HepG2 (cell line): ENCODE data around the gene MED13L. TPM values are rescaled to one million over a fixed set of nuclear protein-coding genes. Genes with fewer than 3 reads are reported as not detected.

ENCODE experiments used
- ATAC-seq: fragments of 200-7000 bp; cut with Tn5 transposase; 3 replicates; pipeline ENCODE4 v1.9.1; 2020; ENCODE audit warnings: mild to moderate bottlenecking, moderate library complexity
- BruUV-seq: library from RNA; stranded (reverse); fragments of 400-500 nt; replicated peaks from 2 replicates; lab custom pipeline; 2021; lab: Mats Ljungman, UMichigan
- CTCF ChIA-PET: fragments of 300-600 bp; formaldehyde crosslinking; extraction: SDS; loops from one replicate; lab custom pipeline; 2021; ENCODE audit warnings: low total read pairs, inconsistent platforms, low intra/inter-chr PET ratio; lab: Yijun Ruan, JAX
- POLR2A ChIA-PET: fragments of 350-600 bp; sonication (Branson Sonifier 250); formaldehyde crosslinking; loops from one replicate; lab custom pipeline; 2020; ENCODE audit warnings: antibody characterized with exemption, inconsistent platforms; lab: Yijun Ruan, JAX
- DNase-seq: peaks from one replicate; pipeline ENCODE4 v3.0.0-alpha.2; 2015; ENCODE audit warnings: low spot score
- FAIRE-seq: peaks from 3 replicates; lab custom pipeline; 2011; peaks lifted over from hg19 to GRCh38; lab: Jason Lieb, UNC
- H2AFZ ChIP-seq: one replicate; pipeline ENCODE4 v1.6.1; 2011; ENCODE audit warnings: low read length, inconsistent platforms
- H3K27ac ChIP-seq: fragments of 300-600 bp; 3 replicates; pipeline ENCODE4 v1.8.0; 2011; ENCODE audit warnings: mixed run types, mild to moderate bottlenecking, mixed read lengths, low read length, inconsistent platforms; ENCODE audit not compliant: insufficient read depth; ENCODE audit errors: extremely low read length
- H3K27me3 ChIP-seq, 2 experiments: fragments of 200-600 bp in 1 of 2; 2 replicates in 1 of 2; 3 replicates in 1 of 2; pipeline versions ENCODE4 v1.6.0 to v1.8.0; 2011; ENCODE audit warnings: low read length in 2 of 2, mild to moderate bottlenecking in 2 of 2, moderate library complexity in 2 of 2, inconsistent platforms in 1 of 2; ENCODE audit not compliant: insufficient read depth in 2 of 2, control insufficient read depth in 1 of 2
- H3K36me3 ChIP-seq, 2 experiments: fragments of 200-600 bp in 1 of 2; replicated peaks in 1 of 2; 2 replicates in 1 of 2; 3 replicates in 1 of 2; pipeline versions ENCODE4 v1.5.1 to v1.8.0; 2011; ENCODE audit warnings: low read length in 2 of 2, inconsistent platforms in 1 of 2; ENCODE audit not compliant: insufficient read depth in 2 of 2, control insufficient read depth in 1 of 2
- H3K4me1 ChIP-seq: 2 replicates; pipeline ENCODE4 v1.5.1; 2012; ENCODE audit warnings: low read length, inconsistent platforms; ENCODE audit not compliant: insufficient read depth
- H3K4me2 ChIP-seq: 2 replicates; pipeline ENCODE4 v1.6.0; 2011; ENCODE audit warnings: low read depth, low read length, inconsistent platforms
- H3K4me3 ChIP-seq, 3 experiments: fragments of 200-600 bp in 1 of 3; sonication (generic), shearing (Covaris generic) in 1 of 3; replicated peaks in 1 of 3; 2 replicates each; pipeline ENCODE4 v1.5.1; 2011 to 2016; ENCODE audit warnings: low read length in 3 of 3, inconsistent platforms in 2 of 3, low read depth in 2 of 3, mild to moderate bottlenecking in 2 of 3, control low read depth in 1 of 3, mixed read lengths in 1 of 3; ENCODE audit not compliant: insufficient read depth in 1 of 3
- H3K79me2 ChIP-seq: one replicate; pipeline ENCODE4 v1.6.1; 2011; ENCODE audit warnings: low read length, inconsistent platforms; ENCODE audit not compliant: insufficient read depth
- H3K9ac ChIP-seq: 2 replicates; pipeline ENCODE4 v1.6.0; 2011; ENCODE audit warnings: mild to moderate bottlenecking, low read depth, low read length, inconsistent platforms; ENCODE audit not compliant: insufficient read depth
- H3K9me3 ChIP-seq: 2 replicates; pipeline ENCODE4 v1.5.1; 2012; ENCODE audit warnings: mild to moderate bottlenecking, low read length
- H4K20me1 ChIP-seq: 2 replicates; pipeline ENCODE4 v1.6.0; 2011; ENCODE audit warnings: inconsistent platforms, mild to moderate bottlenecking, low read length, moderate library complexity; ENCODE audit not compliant: insufficient read depth
- ARNT2 ChIP-seq: sonication (generic); formaldehyde crosslinking; IDR thresholded peaks from 2 replicates; pipeline ENCODE4 v1.8.0; 2022; ENCODE audit warnings: mild to moderate bottlenecking, low read depth, missing genetic modification reagents, moderate library complexity
- FOXK1 ChIP-seq: sonication (generic); formaldehyde crosslinking; IDR thresholded peaks from 2 replicates; pipeline ENCODE4 v1.4.0; 2020; ENCODE audit warnings: low read depth, missing genetic modification reagents, borderline replicate concordance
- GZF1 ChIP-seq: sonication (generic); formaldehyde crosslinking; IDR thresholded peaks from 2 replicates; pipeline ENCODE4 v1.5.1; 2020; ENCODE audit warnings: mild to moderate bottlenecking, missing genetic modification reagents
- HNRNPL ChIP-seq: fragments of 200-400 bp; formaldehyde crosslinking; IDR thresholded peaks from 2 replicates; pipeline ENCODE4 v1.6.1; 2017; ENCODE audit warnings: mild to moderate bottlenecking, low read depth, low read length
- JDP2 ChIP-seq: sonication (generic); formaldehyde crosslinking; IDR thresholded peaks from 2 replicates; pipeline ENCODE4 v1.8.1; 2022; ENCODE audit warnings: missing genetic modification reagents, borderline replicate concordance
- JUNB ChIP-seq: sonication (generic); formaldehyde crosslinking; IDR thresholded peaks from 2 replicates; pipeline ENCODE4 v1.8.0; 2022; ENCODE audit warnings: missing genetic modification reagents, mild to moderate bottlenecking, borderline replicate concordance
- PRPF4 ChIP-seq: fragments of 200-400 bp; formaldehyde crosslinking; IDR thresholded peaks from 2 replicates; pipeline ENCODE4 v1.6.1; 2016; ENCODE audit warnings: low read length, low read depth; ENCODE audit not compliant: poor library complexity, severe bottlenecking
- THAP11 ChIP-seq: IDR thresholded peaks from 2 replicates; pipeline ENCODE4 v1.6.1; 2016; ENCODE audit warnings: missing biosample characterization, missing genetic modification reagents
- ZBTB14 ChIP-seq: sonication (generic); formaldehyde crosslinking; IDR thresholded peaks from 2 replicates; pipeline ENCODE4 v1.4.0; 2020; ENCODE audit warnings: missing genetic modification reagents
- ZFP41 ChIP-seq: sonication (generic); formaldehyde crosslinking; IDR thresholded peaks from 2 replicates; pipeline ENCODE4 v1.4.0; 2020; ENCODE audit warnings: mild to moderate bottlenecking, missing genetic modification reagents, borderline replicate concordance
- WGBS: methylation state at CpG from one replicate; pipeline ENCODE4 v1.1.6; 2017; ENCODE audit warnings: low lambda C conversion rate; 5-methylcytosine and 5-hydroxymethylcytosine counted together
- in situ Hi-C: cut with HindIII; loops from 2 replicates; pipeline ENCODE4 v1.10.0; 2017; ENCODE audit warnings: low pct_unique_long_range_greater_than_20kb; ENCODE audit not compliant: extremely low pct_ligation_motif_present
- intact Hi-C: fragments of 100-400 bp; cut with micrococcal nuclease; formaldehyde crosslinking; loops from one replicate; pipeline ENCODE4 v1.10.0; 2022; ENCODE audit not compliant: unreplicated experiment
- polyA plus RNA-seq, 8 experiments: library from polyadenylated mRNA; depleted of rRNA in 3 of 8; stranded (reverse) in 7 of 8; unstranded in 1 of 8; fragments of >200 nt; fragmentation: Illumina TruSeq in 4 of 8; extraction: Trizol in 4 of 8; gene quantifications; 2 replicates each; pipeline versions ENCODE4 v1.2.1 to v1.2.3, GENCODE V29; 2011 to 2016; ENCODE audit warnings: low read depth in 4 of 8, missing spikeins in 1 of 8, mixed read lengths in 1 of 8; ENCODE audit not compliant: insufficient read depth in 1 of 8
- total RNA-seq, 5 experiments: library from RNA; depleted of rRNA; stranded (reverse); fragments of >200 nt; fragmentation: Illumina TruSeq; extraction: Trizol; gene quantifications; 2 replicates each; pipeline ENCODE4 v1.2.3, GENCODE V29; 2016; ENCODE audit warnings: low read depth in 1 of 5
- TF ChIP-seq, protein P1 (sequence below): sonication (generic); formaldehyde crosslinking; IDR thresholded peaks from 2 replicates; pipeline ENCODE4 v1.4.0; 2020; ENCODE audit warnings: missing genetic modification reagents, mild to moderate bottlenecking, borderline replicate concordance
- TF ChIP-seq, protein P2 (sequence below): sonication (generic); formaldehyde crosslinking; conservative IDR thresholded peaks from 2 replicates; pipeline ENCODE4 v1.4.0; 2020; ENCODE audit warnings: missing genetic modification reagents
- TF ChIP-seq, protein P3 (sequence below): IDR thresholded peaks from 2 replicates; pipeline ENCODE4 v1.6.1; 2016
- TF ChIP-seq, protein P4 (sequence below): sonication (generic); formaldehyde crosslinking; IDR thresholded peaks from 2 replicates; pipeline ENCODE4 v1.5.0; 2020; ENCODE audit warnings: missing genetic modification reagents

MED13L gene
- total and polyA plus RNA-seq, 2 of the 13 experiments (the other 11 are each of a cell fraction or from before 2014, with no cell fraction given), result 24.8 to 38.9 TPM

DNA sequence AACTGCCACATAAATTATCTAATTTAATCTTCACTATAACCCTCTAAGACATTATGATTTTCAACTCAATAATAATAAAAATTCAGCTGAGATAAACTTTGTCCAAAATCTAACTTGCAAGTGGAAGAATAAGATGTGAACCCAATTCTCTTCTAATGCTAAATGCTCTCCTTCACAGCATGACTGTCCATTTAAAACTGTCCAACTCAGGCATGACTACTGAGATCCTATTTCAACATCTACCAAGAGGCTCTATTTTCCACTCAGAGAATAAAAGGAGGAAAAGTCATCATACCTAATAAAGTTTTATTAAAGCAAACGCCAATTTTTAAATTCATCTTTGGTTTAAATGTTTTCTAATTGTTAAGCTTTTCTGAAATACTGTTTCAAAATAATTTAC, 183.6 kb downstream of the MED13L start (continued):
- TF ChIP-seq, protein P1, sequence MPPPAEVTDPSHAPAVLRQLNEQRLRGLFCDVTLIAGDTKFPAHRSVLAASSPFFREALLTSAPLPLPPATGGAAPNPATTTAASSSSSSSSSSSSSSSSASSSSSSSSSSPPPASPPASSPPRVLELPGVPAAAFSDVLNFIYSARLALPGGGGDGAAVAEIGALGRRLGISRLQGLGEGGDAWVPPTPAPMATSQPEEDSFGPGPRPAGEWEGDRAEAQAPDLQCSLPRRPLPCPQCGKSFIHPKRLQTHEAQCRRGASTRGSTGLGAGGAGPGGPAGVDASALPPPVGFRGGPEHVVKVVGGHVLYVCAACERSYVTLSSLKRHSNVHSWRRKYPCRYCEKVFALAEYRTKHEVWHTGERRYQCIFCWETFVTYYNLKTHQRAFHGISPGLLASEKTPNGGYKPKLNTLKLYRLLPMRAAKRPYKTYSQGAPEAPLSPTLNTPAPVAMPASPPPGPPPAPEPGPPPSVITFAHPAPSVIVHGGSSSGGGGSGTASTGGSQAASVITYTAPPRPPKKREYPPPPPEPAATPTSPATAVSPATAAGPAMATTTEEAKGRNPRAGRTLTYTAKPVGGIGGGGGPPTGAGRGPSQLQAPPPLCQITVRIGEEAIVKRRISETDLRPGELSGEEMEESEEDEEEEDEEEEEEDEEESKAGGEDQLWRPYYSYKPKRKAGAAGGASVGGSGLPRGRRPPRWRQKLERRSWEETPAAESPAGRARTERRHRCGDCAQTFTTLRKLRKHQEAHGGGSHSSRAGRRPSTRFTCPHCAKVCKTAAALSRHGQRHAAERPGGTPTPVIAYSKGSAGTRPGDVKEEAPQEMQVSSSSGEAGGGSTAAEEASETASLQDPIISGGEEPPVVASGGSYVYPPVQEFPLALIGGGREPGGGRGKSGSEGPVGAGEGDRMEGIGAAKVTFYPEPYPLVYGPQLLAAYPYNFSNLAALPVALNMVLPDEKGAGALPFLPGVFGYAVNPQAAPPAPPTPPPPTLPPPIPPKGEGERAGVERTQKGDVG (CRISPR knock-in tag), result no peak
- TF ChIP-seq, protein P2, sequence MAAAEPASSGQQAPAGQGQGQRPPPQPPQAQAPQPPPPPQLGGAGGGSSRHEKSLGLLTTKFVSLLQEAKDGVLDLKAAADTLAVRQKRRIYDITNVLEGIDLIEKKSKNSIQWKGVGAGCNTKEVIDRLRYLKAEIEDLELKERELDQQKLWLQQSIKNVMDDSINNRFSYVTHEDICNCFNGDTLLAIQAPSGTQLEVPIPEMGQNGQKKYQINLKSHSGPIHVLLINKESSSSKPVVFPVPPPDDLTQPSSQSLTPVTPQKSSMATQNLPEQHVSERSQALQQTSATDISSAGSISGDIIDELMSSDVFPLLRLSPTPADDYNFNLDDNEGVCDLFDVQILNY (CRISPR knock-in tag), result no peak

DNA sequence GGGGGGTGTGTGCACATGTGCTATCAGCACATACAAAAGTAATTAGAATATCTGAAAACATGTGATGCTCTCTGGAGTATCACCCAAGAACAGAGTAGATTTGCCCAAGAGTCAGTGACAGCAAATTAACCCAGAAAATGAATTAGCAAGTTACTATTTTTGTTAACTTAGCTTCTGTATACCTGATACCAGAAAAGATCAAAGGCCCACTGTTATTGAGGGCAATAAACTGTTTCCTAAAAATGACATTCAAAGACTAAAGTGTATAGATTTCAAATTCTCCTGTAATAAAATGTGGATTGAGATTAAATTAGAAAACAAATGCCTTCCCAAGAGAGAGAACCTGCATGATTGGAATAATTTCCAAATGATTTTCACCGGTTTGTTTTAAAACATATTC, 184.7 kb downstream of the MED13L start:
- Histone ChIP-seq H3K4me3 (no peak overlapping the region), H3K9ac (no peak overlapping the region), H4K20me1 (no peaks in the 10 kb centered on the region), H3K79me2 (no peaks in the 10 kb centered on the region), H3K4me1 (peaks cover 23% of the 10 kb centered on the region), H3K27me3 (no peaks in the 10 kb centered on the region), H3K27ac (no peak overlapping the region), H2AFZ (no peak overlapping the region), H3K9me3 (no peaks in the 10 kb centered on the region), H3K4me2 (no peak overlapping the region), H3K36me3 (no peaks in the 10 kb centered on the region; a peak in 1 of 5 replicates)
- no TSS peak for BruUV-seq
- in situ Hi-C loops (no loop called here), intact Hi-C loops (no loop called here)
- TF ChIP-seq ZBTB14 (CRISPR knock-in tag) (no peak), THAP11 (CRISPR knock-in tag) (no peak), ZFP41 (no peak), GZF1 (CRISPR knock-in tag) (no peak), PRPF4 (no peak), FOXK1 (no peak), ARNT2 (no peak), HNRNPL (no peak), JUNB (CRISPR knock-in tag) (no peak), JDP2 (no peak)
- TF ChIP-seq, protein P3, sequence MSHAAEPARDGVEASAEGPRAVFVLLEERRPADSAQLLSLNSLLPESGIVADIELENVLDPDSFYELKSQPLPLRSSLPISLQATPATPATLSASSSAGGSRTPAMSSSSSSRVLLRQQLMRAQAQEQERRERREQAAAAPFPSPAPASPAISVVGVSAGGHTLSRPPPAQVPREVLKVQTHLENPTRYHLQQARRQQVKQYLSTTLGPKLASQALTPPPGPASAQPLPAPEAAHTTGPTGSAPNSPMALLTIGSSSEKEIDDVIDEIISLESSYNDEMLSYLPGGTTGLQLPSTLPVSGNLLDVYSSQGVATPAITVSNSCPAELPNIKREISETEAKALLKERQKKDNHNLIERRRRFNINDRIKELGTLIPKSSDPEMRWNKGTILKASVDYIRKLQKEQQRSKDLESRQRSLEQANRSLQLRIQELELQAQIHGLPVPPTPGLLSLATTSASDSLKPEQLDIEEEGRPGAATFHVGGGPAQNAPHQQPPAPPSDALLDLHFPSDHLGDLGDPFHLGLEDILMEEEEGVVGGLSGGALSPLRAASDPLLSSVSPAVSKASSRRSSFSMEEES (CRISPR knock-in tag), result no peak
- TF ChIP-seq, protein P4, sequence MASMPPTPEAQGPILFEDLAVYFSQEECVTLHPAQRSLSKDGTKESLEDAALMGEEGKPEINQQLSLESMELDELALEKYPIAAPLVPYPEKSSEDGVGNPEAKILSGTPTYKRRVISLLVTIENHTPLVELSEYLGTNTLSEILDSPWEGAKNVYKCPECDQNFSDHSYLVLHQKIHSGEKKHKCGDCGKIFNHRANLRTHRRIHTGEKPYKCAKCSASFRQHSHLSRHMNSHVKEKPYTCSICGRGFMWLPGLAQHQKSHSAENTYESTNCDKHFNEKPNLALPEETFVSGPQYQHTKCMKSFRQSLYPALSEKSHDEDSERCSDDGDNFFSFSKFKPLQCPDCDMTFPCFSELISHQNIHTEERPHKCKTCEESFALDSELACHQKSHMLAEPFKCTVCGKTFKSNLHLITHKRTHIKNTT (CRISPR knock-in tag), result no peak
- FAIRE-seq (no peak), ATAC-seq (no peak), DNase-seq (no peak)
- ChIA-PET CTCF (no interaction called here), POLR2A (no interaction called here)
- WGBS, result 100% methylated on average over 1 of the region's 1 CpG
